Activated B cell treated with CpG ODN at 0.5 μM for 24 hours (primary cell): ENCODE data around the gene TNFRSF14. TPM values are rescaled to one million over a fixed set of nuclear protein-coding genes. Genes with fewer than 3 reads are reported as not detected.

Experiments
- ATAC-seq: fragments of 200-7000 bp; cut with Tn5 transposase; one replicate; pipeline ENCODE4 v1.10.0; 2021; ENCODE audit warnings: low read depth, mild to moderate bottlenecking, moderate library complexity
- CTCF ChIA-PET: fragments of 350-600 bp; sonication (Branson Sonifier 250); formaldehyde crosslinking; loops from one replicate; lab custom pipeline; 2021; ENCODE audit warnings: antibody characterized with exemption; lab: Charles Lee
- POLR2A ChIA-PET: fragments of 350-600 bp; sonication (Branson Sonifier 250); formaldehyde crosslinking; loops from one replicate; lab custom pipeline; 2021; ENCODE audit warnings: antibody characterized with exemption; lab: Charles Lee
- DNase-seq: peaks from one replicate; pipeline ENCODE4 v3.0.0; 2022
- H3K27ac Mint-ChIP-seq: one replicate; pipeline ENCODE4 v1.8.0; 2020; ENCODE audit warnings: mixed read lengths
- H3K27me3 Mint-ChIP-seq: one replicate; pipeline ENCODE4 v1.8.0; 2021; ENCODE audit warnings: mixed read lengths
- H3K36me3 Mint-ChIP-seq: one replicate; pipeline ENCODE4 v1.8.0; 2021; ENCODE audit warnings: low read depth, mixed read lengths
- H3K4me1 Mint-ChIP-seq: one replicate; pipeline ENCODE4 v1.8.0; 2021; ENCODE audit warnings: mixed read lengths
- H3K4me3 Mint-ChIP-seq: one replicate; pipeline ENCODE4 v1.8.0; 2020; ENCODE audit warnings: mild to moderate bottlenecking, mixed read lengths
- H3K9me3 Mint-ChIP-seq: one replicate; pipeline ENCODE4 v1.8.0; 2020; ENCODE audit warnings: mixed read lengths
- CTCF ChIP-seq: fragments of 200-600 bp; IDR thresholded peaks from one replicate; pipeline ENCODE4 v1.8.0; 2022; ENCODE audit warnings: antibody characterized with exemption, mild to moderate bottlenecking
- intact Hi-C: fragments of 100-400 bp; cut with micrococcal nuclease; formaldehyde crosslinking; loops from one replicate; pipeline ENCODE4 v1.15.1; 2024
- total RNA-seq: library from RNA; stranded (reverse); gene quantifications from 2 replicates; pipeline ENCODE4 v1.2.3, GENCODE V29; 2022

Gene TNFRSF14
- total RNA-seq, 1 donor from 2014 or later = 148 TPM

- Mint-ChIP-seq H3K4me3 (no peak overlapping the region), H3K9me3 (no peaks in the 10 kb centered on the region), H3K36me3 (no peaks in the 10 kb centered on the region), H3K27me3 (peaks cover 11% of the 10 kb centered on the region), H3K27ac (no peak overlapping the region), H3K4me1 (no peaks in the 10 kb centered on the region)
- TF ChIP-seq CTCF = no peak
- ATAC-seq = no peak
- ChIA-PET CTCF (no interaction called here), POLR2A (no interaction called here)
- DNase-seq = peak; percentile 13
- intact Hi-C loops = no loop called here
Observed at GRCh38 chr1:2604844-2605508, 48.8 kb downstream of the TNFRSF14 start.

- no peak overlapping the region for H3K27ac Mint-ChIP-seq
- ChIA-PET POLR2A (no interaction called here), CTCF (no interaction called here)
- no peak overlapping the region for H3K4me3 Mint-ChIP-seq
- ATAC-seq (no peak), DNase-seq (no peak)
- peaks cover 11% of the 10 kb centered on the region for H3K27me3 Mint-ChIP-seq
- no peaks in the 10 kb centered on the region for H3K4me1 Mint-ChIP-seq
- no peaks in the 10 kb centered on the region for H3K9me3 Mint-ChIP-seq
- no peaks in the 10 kb centered on the region for H3K36me3 Mint-ChIP-seq
- no peak for TF ChIP-seq CTCF
- intact Hi-C loops = no loop called here
Observed at GRCh38 chr1:2605509-2606395, 49.6 kb downstream of the TNFRSF14 start.

GRCh38 chr1:2606396-2606880, 50.3 kb downstream of the TNFRSF14 start:
- no peaks in the 10 kb centered on the region for H3K4me1 Mint-ChIP-seq
- ChIA-PET POLR2A (no interaction called here), CTCF (no interaction called here)
- H3K27ac Mint-ChIP-seq = no peak overlapping the region
- H3K27me3 Mint-ChIP-seq = peaks cover 11% of the 10 kb centered on the region
- DNase-seq (no peak), ATAC-seq (no peak)
- H3K36me3 Mint-ChIP-seq = no peaks in the 10 kb centered on the region
- no peak for TF ChIP-seq CTCF
- no peaks in the 10 kb centered on the region for H3K9me3 Mint-ChIP-seq
- intact Hi-C loops = no loop called here
- no peak overlapping the region for H3K4me3 Mint-ChIP-seq

- TF ChIP-seq CTCF = no peak
- ATAC-seq (no peak), DNase-seq (no peak)
- intact Hi-C loops = no loop called here
- H3K27me3 Mint-ChIP-seq = peaks cover 9% of the 10 kb centered on the region
- ChIA-PET CTCF (no interaction called here), POLR2A (no interaction called here)
- H3K4me3 Mint-ChIP-seq = no peak overlapping the region
- H3K4me1 Mint-ChIP-seq = no peaks in the 10 kb centered on the region
- H3K36me3 Mint-ChIP-seq = no peaks in the 10 kb centered on the region
- H3K9me3 Mint-ChIP-seq = no peaks in the 10 kb centered on the region
- no peak overlapping the region for H3K27ac Mint-ChIP-seq
Observed at GRCh38 chr1:2606881-2607621, 50.9 kb downstream of the TNFRSF14 start.
